Liver (tissue), 9 donors: ENCODE data around the gene ASPSCR1. TPM values are rescaled to one million over a fixed set of nuclear protein-coding genes. Genes with fewer than 3 reads are reported as not detected.

ENCODE experiments used
- DNase-seq: peaks from one replicate; pipeline ENCODE4 v3.0.0-alpha.2; 2017; ENCODE audit warnings: low spot score
- H3K27ac ChIP-seq, 2 donors: one replicate each; pipeline ENCODE4 v1.7.0; 2013; ENCODE audit warnings: inconsistent platforms in 2 of 2, low read length in 2 of 2, control low read depth in 1 of 2, low read depth in 1 of 2, mild to moderate bottlenecking in 1 of 2
- H3K27me3 ChIP-seq, 4 donors: one replicate each; pipeline versions ENCODE4 v1.6.1 to v1.7.0; 2013; ENCODE audit warnings: low read length in 3 of 4, inconsistent platforms in 1 of 4, mild to moderate bottlenecking in 1 of 4, moderate library complexity in 1 of 4; ENCODE audit not compliant: control insufficient read depth in 4 of 4, insufficient read depth in 4 of 4
- H3K36me3 ChIP-seq, 4 donors: one replicate each; pipeline versions ENCODE4 v1.6.1 to v1.7.0; 2013; ENCODE audit warnings: low read length in 3 of 4, mild to moderate bottlenecking in 3 of 4, low read depth in 1 of 4, moderate library complexity in 1 of 4; ENCODE audit not compliant: control insufficient read depth in 4 of 4, insufficient read depth in 3 of 4
- H3K4me1 ChIP-seq, 4 donors: one replicate each; pipeline versions ENCODE4 v1.6.1 to v1.7.0; 2013; ENCODE audit warnings: low read length in 3 of 4, mild to moderate bottlenecking in 3 of 4, moderate library complexity in 1 of 4; ENCODE audit not compliant: control insufficient read depth in 4 of 4, insufficient read depth in 4 of 4
- H3K4me3 ChIP-seq, 3 donors: one replicate each; pipeline versions ENCODE4 v1.6.1 to v1.7.0; 2013; ENCODE audit warnings: low read length in 3 of 3, control low read depth in 1 of 3, low read depth in 1 of 3, mild to moderate bottlenecking in 1 of 3
- H3K9ac ChIP-seq, 2 donors: one replicate each; pipeline ENCODE4 v1.7.0; 2013; ENCODE audit warnings: low read length in 2 of 2, mild to moderate bottlenecking in 2 of 2, moderate library complexity in 2 of 2, control low read depth in 1 of 2, low read depth in 1 of 2
- H3K9me3 ChIP-seq, 4 donors: one replicate each; pipeline versions ENCODE4 v1.6.1 to v1.7.0; 2013; ENCODE audit warnings: low read length in 3 of 4; ENCODE audit not compliant: control insufficient read depth in 4 of 4
- ATF3 ChIP-seq: IDR thresholded peaks from 2 replicates; pipeline ENCODE4 v1.6.1; 2016; ENCODE audit warnings: antibody characterized with exemption
- CTCF ChIP-seq: fragments of 150-350 bp; IDR thresholded peaks from 2 replicates; pipeline ENCODE4 v1.5.1; 2017; ENCODE audit warnings: improper control_type of control experiment, low read depth, low read length; ENCODE audit not compliant: missing input control
- EGR1 ChIP-seq, 2 donors: IDR thresholded peaks; 2 replicates each; pipeline ENCODE4 v1.6.1; 2016 to 2018; ENCODE audit warnings: antibody characterized with exemption in 2 of 2, low read depth in 2 of 2
- FOXA1 ChIP-seq: IDR thresholded peaks from 2 replicates; pipeline ENCODE4 v1.6.1; 2016; ENCODE audit warnings: antibody characterized with exemption
- FOXA2 ChIP-seq: IDR thresholded peaks from 2 replicates; pipeline ENCODE4 v1.6.1; 2016; ENCODE audit warnings: antibody characterized with exemption
- GABPA ChIP-seq, 2 donors: IDR thresholded peaks in 1 of 2; conservative IDR thresholded peaks in 1 of 2; 2 replicates each; pipeline ENCODE4 v1.6.1; 2016; ENCODE audit warnings: antibody characterized with exemption in 2 of 2, mild to moderate bottlenecking in 1 of 2, moderate library complexity in 1 of 2
- HNF4A ChIP-seq, 2 donors: conservative IDR thresholded peaks; 2 replicates each; pipeline ENCODE4 v1.6.1; 2016; ENCODE audit warnings: antibody characterized with exemption in 2 of 2, mild to moderate bottlenecking in 2 of 2
- HNF4G ChIP-seq: IDR thresholded peaks from 2 replicates; pipeline ENCODE4 v1.6.1; 2016; ENCODE audit warnings: antibody characterized with exemption
- JUND ChIP-seq, 2 donors: IDR thresholded peaks; 2 replicates each; pipeline ENCODE4 v1.6.1; 2016; ENCODE audit warnings: antibody characterized with exemption in 2 of 2
- MAX ChIP-seq: IDR thresholded peaks from 2 replicates; pipeline ENCODE4 v1.6.1; 2016; ENCODE audit warnings: antibody characterized with exemption
- NR2F2 ChIP-seq: IDR thresholded peaks from 2 replicates; pipeline ENCODE4 v1.6.1; 2016; ENCODE audit warnings: antibody characterized with exemption
- RAD21 ChIP-seq, 2 donors: IDR thresholded peaks; 2 replicates each; pipeline ENCODE4 v1.6.1; 2016; ENCODE audit warnings: antibody characterized with exemption in 2 of 2, mild to moderate bottlenecking in 2 of 2
- REST ChIP-seq: IDR thresholded peaks from 2 replicates; pipeline ENCODE4 v1.6.1; 2016; ENCODE audit warnings: antibody characterized with exemption, mild to moderate bottlenecking
- RXRA ChIP-seq, 2 donors: IDR thresholded peaks; 2 replicates each; pipeline ENCODE4 v1.6.1; 2017 to 2018; ENCODE audit warnings: antibody characterized with exemption in 2 of 2, mild to moderate bottlenecking in 1 of 2
- SP1 ChIP-seq: IDR thresholded peaks from 2 replicates; pipeline ENCODE4 v1.6.1; 2018; ENCODE audit warnings: antibody characterized with exemption, mild to moderate bottlenecking
- TAF1 ChIP-seq: conservative IDR thresholded peaks from 2 replicates; pipeline ENCODE4 v1.6.1; 2016; ENCODE audit warnings: antibody characterized with exemption, mild to moderate bottlenecking
- YY1 ChIP-seq: IDR thresholded peaks from 2 replicates; pipeline ENCODE4 v1.6.1; 2016; ENCODE audit warnings: antibody characterized with exemption, mild to moderate bottlenecking
- ZBTB33 ChIP-seq: IDR thresholded peaks from 2 replicates; pipeline ENCODE4 v1.6.1; 2016; ENCODE audit warnings: antibody characterized with exemption
- WGBS: extraction: QIAGEN DNeasy Blood & Tissue Kit; methylation state at CpG from one replicate; pipeline ENCODE4 v1.1.7; 2013; 5-methylcytosine and 5-hydroxymethylcytosine counted together
- polyA plus RNA-seq, 2 donors: library from polyadenylated mRNA; stranded (reverse) in 1 of 2; unstranded in 1 of 2; fragments of 200-250 nt in 1 of 2; fragments of >200 nt in 1 of 2; fragmentation: Nextera tagmentation in 1 of 2; extraction: Ambion mirVana in 1 of 2; gene quantifications; one replicate each; pipeline versions ENCODE4 v1.2.1 to v1.2.3, GENCODE V29; 2013 to 2015
- total RNA-seq, 2 donors: library from RNA; depleted of rRNA; stranded (reverse); fragments of >200 nt; gene quantifications; one replicate each; pipeline ENCODE4 v1.2.3, GENCODE V29; 2014
- donor health status: healthy.
- donor health status: healthy.
- donor health status: healthy.
- donor health status: healthy.
- donor health status: healthy.

The ASPSCR1 gene
- total and polyA plus RNA-seq, 4 donors = 17.8 to 26.2 (median 20.4) TPM

GRCh38 chr17:81978524-81979298 lies 1.3 kb downstream of the ASPSCR1 start:
- Histone ChIP-seq H3K36me3 (peaks cover 0 to 3% (median under 1%) of the 10 kb centered on the region in 4 donors), H3K27ac (peak overlapping the region; percentile 76 to 91), H3K27me3 (no peaks in the 10 kb centered on the region), H3K9ac (peak overlapping the region in 1 of 2 donors; percentile 54), H3K9me3 (no peaks in the 10 kb centered on the region), H3K4me1 (peaks cover 6 to 27% (median 21%) of the 10 kb centered on the region in 4 donors), H3K4me3 (peak overlapping the region in 2 of 3 donors; percentile 1 to 91)
- DNase-seq = peak; percentile 51
- TF ChIP-seq FOXA2 (no peak), NR2F2 (no peak), GABPA (IDR thresholded peaks at IDR 0.05 in 1 of 2, conservative IDR thresholded peaks at IDR 0.05 in 1 of 2) (no peak), REST (no peak), MAX (no peak), HNF4A (conservative IDR thresholded peaks at IDR 0.05) (peak; percentile 84 to 88), ATF3 (no peak), SP1 (peak; percentile 83), EGR1 (IDR thresholded peaks at IDR 0.05; ENCODE audit: low read depth in 2 of 2) (no peak), RXRA (IDR thresholded peaks at IDR 0.05) (peak; percentile 83 to 97), TAF1 (no peak), HNF4G (peak; percentile 78), ZBTB33 (no peak), CTCF (no peak), RAD21 (IDR thresholded peaks at IDR 0.05) (peak in 1 of 2 donors; percentile 31), FOXA1 (no peak), JUND (IDR thresholded peaks at IDR 0.05) (no peak), YY1 (peak; percentile 45)
- WGBS = 56% methylated on average over 27 of the region's 27 CpGs
